Body of pancreas (tissue), 4 donors: ENCODE results near the gene CDKN2D. TPM values are rescaled to one million over a fixed set of nuclear protein-coding genes. Genes with fewer than 3 reads are reported as not detected.

Experiments
- ATAC-seq: fragments of 150-250 bp; one replicate; pipeline ENCODE4 v1.9.1; 2016
- DNase-seq, 4 donors: peaks; one replicate each; pipeline ENCODE4 v3.0.0-alpha.2; 2019
- H3K27ac ChIP-seq, 4 donors: fragments of 200-600 bp; sonication (generic); 1 replicate in 3 of 4; 2 replicates in 1 of 4; pipeline versions ENCODE4 v1.5.1 to v1.6.1; 2016 to 2019; ENCODE audit warnings: mild to moderate bottlenecking in 1 of 4, mixed read lengths in 1 of 4, moderate library complexity in 1 of 4
- H3K27me3 ChIP-seq, 2 donors: fragments of 200-600 bp; sonication (generic); one replicate each; pipeline ENCODE4 v1.6.0; 2016; ENCODE audit warnings: mild to moderate bottlenecking in 1 of 2
- H3K36me3 ChIP-seq, 2 donors: fragments of 200-600 bp; sonication (generic); replicated peaks in 1 of 2; 2 replicates each; pipeline ENCODE4 v1.5.1; 2016; ENCODE audit warnings: low read depth in 2 of 2; ENCODE audit not compliant: insufficient read depth in 1 of 2
- H3K4me1 ChIP-seq: fragments of 200-600 bp; sonication (generic); one replicate; pipeline ENCODE4 v1.6.0; 2016
- H3K4me3 ChIP-seq, 2 donors: fragments of 200-600 bp; sonication (generic); 1 replicate in 1 of 2; 2 replicates in 1 of 2; pipeline ENCODE4 v1.5.1; 2016 to 2019
- H3K9me3 ChIP-seq, 3 donors: fragments of 200-600 bp; sonication (generic); 1 replicate in 2 of 3; 2 replicates in 1 of 3; pipeline ENCODE4 v1.5.1; 2016
- CTCF ChIP-seq, 7 experiments: fragments of 450-650 bp in 4 of 7; fragments of 200-600 bp in 3 of 7; sonication (generic) in 3 of 7; IDR thresholded peaks; one replicate each; pipeline ENCODE4 v1.5.1; 2016 to 2019; ENCODE audit warnings: antibody characterized with exemption in 7 of 7
- POLR2A ChIP-seq, 3 donors: fragments of 450-650 bp; IDR thresholded peaks; one replicate each; pipeline ENCODE4 v1.6.1; 2016; ENCODE audit warnings: antibody characterized with exemption in 3 of 3, mild to moderate bottlenecking in 2 of 3
- WGBS, 2 donors: methylation state at CpG; one replicate each; pipeline ENCODE4 v1.1.5; 2017; 5-methylcytosine and 5-hydroxymethylcytosine counted together
- intact Hi-C: fragments of 100-400 bp; cut with DNase I; formaldehyde crosslinking; loops from one replicate; pipeline ENCODE4 v1.15.1; 2023
- total RNA-seq, 2 donors: library from RNA; depleted of rRNA; stranded (reverse); fragments of >200 nt; gene quantifications; one replicate each; pipeline ENCODE4 v1.1.0, GENCODE V29; 2016

The CDKN2D gene
- total RNA-seq, 2 donors from 2014 or later = 2.6 to 4.9 TPM

GRCh38 chr19:10554760-10555609 is 13.8 kb downstream of the CDKN2D start:
- no peaks in the 10 kb centered on the region for H3K4me1 ChIP-seq
- 75 to 84% methylated on average over 19 to 30 of the region's 30 CpGs for WGBS, 2 donors
- no peaks in the 10 kb centered on the region for H3K27me3 ChIP-seq
- intact Hi-C loops = no loop called here
- no peak for ATAC-seq
- no peaks in the 10 kb centered on the region for H3K9me3 ChIP-seq
- no peak overlapping the region for H3K4me3 ChIP-seq
- TF ChIP-seq CTCF (IDR thresholded peaks at IDR 0.05) (no peak), POLR2A (IDR thresholded peaks at IDR 0.05) (no peak)
- DNase-seq = no peak
- no peak overlapping the region for H3K27ac ChIP-seq
- peaks cover 0 to 25% of the 10 kb centered on the region in 2 donors for H3K36me3 ChIP-seq

- 63 to 64% methylated on average over 1 to 12 of the region's 12 CpGs for WGBS, 2 donors
- intact Hi-C loops = no loop called here
- ATAC-seq (no peak), DNase-seq (peak in 2 of 4 donors; percentile 22 to 27)
- TF ChIP-seq POLR2A (IDR thresholded peaks at IDR 0.05) (no peak), CTCF (IDR thresholded peaks at IDR 0.05) (no peak)
- Histone ChIP-seq H3K9me3 (no peaks in the 10 kb centered on the region), H3K36me3 (peaks cover 0 to 22% of the 10 kb centered on the region in 2 donors), H3K4me3 (no peak overlapping the region), H3K27me3 (no peaks in the 10 kb centered on the region), H3K27ac (no peak overlapping the region), H3K4me1 (no peaks in the 10 kb centered on the region)
Observed at GRCh38 chr19:10553943-10554381, 14.8 kb downstream of the CDKN2D start.

DNA sequence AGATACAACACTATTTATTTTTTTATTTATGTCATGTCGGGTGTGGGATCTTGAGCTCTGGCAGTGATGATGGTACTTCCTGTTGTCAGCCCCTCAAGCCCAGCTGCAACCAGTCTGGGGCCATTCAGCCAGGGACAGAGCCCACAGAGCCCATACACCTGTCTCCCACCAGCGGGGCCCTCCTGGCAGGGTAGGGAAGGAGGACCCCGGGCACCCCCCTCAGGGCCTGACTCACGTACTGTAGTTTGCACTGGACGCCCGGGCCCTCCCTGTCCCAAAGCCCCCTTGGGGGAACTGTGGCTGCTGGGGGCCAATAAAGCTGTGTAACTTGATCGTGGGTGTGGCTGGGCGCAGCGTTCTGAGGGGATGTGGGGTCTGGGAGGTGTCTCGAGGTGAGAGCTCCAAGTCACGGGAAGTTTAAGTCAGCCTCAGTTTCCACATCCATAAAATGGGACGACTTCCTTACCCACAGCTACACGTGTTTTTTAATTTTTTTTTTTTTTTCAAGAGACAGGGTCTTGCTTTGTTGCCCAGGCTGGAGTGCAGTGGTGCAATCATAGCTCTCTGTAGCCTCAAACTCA is 15.6 kb downstream of the CDKN2D start:
- Histone ChIP-seq H3K4me3 (no peak overlapping the region), H3K36me3 (peaks cover 0 to 21% of the 10 kb centered on the region in 2 donors), H3K4me1 (no peaks in the 10 kb centered on the region), H3K9me3 (no peaks in the 10 kb centered on the region), H3K27ac (no peak overlapping the region), H3K27me3 (no peaks in the 10 kb centered on the region)
- 78 to 80% methylated on average over 8 to 13 of the region's 13 CpGs for WGBS, 2 donors
- no peak for ATAC-seq
- DNase-seq = no peak
- intact Hi-C loops = no loop called here
- TF ChIP-seq CTCF (IDR thresholded peaks at IDR 0.05) (no peak), POLR2A (IDR thresholded peaks at IDR 0.05) (no peak)

GRCh38 chr19:10552510-10553053 is 16.2 kb downstream of the CDKN2D start:
- Histone ChIP-seq H3K27me3 (no peaks in the 10 kb centered on the region), H3K36me3 (peaks cover 0 to 21% of the 10 kb centered on the region in 2 donors), H3K9me3 (no peaks in the 10 kb centered on the region), H3K4me3 (no peak overlapping the region), H3K27ac (no peak overlapping the region), H3K4me1 (no peaks in the 10 kb centered on the region)
- ATAC-seq (no peak), DNase-seq (no peak)
- TF ChIP-seq POLR2A (IDR thresholded peaks at IDR 0.05) = no peak
- no peak for TF ChIP-seq CTCF (IDR thresholded peaks at IDR 0.05)
- intact Hi-C loops = no loop called here
- WGBS, 2 donors = 85 to 90% methylated on average over 9 to 12 of the region's 12 CpGs
